HuH-7.5 (cell line): ENCODE results near the gene CDC25B.

Experiments
- DNase-seq: peaks from one replicate; pipeline ENCODE4 v3.0.0; 2011; ENCODE audit warnings: low spot score

Gene CDC25B

DNA sequence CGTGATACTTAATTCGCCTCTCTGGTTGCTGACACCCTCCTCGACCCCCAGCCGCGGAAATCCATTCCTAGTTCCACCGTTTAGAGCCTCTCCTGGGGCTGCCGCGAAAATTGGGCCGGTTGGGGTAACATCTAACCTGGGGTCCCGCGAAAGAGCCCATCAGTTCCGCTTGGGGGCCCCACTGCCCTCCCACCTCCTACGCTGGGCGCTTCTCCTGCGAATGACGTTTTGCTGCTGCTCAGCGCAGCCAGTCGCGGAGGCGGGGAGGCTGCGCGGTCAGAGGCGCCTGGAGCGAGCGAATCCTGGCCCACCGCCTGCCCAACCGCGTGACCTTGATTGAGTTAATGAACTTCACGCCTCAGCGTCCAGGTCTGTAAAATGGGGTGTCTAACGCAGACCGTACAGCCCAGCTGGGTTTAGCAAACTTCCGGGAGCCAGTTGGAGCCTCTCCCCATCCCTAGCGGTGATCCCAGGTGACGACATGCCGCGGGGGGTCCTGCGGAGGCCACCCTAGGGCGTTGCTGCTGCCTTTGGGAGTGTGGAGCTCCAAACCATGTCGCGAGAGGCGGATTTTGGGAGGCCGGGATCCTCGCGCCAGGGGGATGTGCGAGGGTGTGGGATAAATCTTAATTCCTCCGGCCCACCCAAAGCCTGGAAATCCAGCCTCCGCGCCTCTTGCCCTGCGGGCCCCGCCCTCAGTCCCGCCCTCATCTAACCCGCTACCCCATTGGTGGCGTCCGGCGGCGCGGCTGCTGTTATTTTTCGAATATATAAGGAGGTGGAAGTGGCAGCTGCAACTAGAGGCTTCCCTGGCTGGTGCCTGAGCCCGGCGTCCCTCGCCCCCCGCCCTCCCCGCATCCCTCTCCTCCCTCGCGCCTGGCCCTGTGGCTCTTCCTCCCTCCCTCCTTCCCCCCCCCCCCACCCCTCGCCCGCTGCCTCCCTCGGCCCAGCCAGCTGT, at the start of gene CDC25B:
TSS of gene CDC25B (plus strand) at position 800 of the 958 bp plus-strand sequence. CDS start 222 bp downstream, outside the sequence.
- peak; percentile 98 for DNase-seq

DNA sequence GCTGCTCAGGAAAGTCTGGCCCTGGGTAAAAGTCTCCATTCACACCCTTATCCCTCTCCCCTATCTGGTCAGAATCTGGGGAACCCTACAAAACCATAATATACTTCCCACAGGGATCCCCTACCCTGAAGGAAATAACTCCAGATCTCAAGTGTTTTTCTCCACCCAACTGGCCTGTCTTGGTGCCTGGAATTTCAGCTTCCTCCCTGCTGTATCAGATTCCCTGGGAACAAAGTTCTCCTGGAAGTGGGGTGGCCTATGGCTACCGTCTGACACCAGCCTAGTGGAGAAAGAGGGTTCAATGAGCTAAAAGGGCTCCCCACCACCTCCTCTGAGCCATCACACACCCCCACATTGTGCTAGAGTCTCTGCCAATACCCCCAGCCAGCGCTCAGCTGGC, 48.6 kb upstream of the CDC25B start:
- DNase-seq: no peak

DNA sequence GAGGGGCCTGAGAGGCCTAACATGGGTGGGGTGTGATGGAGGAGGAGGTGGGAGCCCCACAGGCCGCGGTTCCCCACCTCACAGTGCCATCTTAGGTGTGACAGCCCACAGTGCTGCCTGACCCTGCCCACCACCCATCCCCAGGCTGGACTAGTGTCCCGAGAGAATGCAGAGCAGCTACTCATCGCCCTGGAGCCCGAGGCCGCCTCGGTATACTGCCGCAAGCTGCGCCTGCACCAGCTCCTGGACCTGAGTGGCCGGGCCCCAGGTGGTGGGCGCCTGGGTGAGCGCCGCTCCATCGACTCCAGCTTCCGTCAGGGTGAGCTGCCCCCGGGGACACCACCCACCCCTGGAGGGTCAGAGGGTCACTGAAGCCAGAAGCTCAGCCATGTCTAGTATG, 48.0 kb upstream of the CDC25B start:
- no peak for DNase-seq

DNA sequence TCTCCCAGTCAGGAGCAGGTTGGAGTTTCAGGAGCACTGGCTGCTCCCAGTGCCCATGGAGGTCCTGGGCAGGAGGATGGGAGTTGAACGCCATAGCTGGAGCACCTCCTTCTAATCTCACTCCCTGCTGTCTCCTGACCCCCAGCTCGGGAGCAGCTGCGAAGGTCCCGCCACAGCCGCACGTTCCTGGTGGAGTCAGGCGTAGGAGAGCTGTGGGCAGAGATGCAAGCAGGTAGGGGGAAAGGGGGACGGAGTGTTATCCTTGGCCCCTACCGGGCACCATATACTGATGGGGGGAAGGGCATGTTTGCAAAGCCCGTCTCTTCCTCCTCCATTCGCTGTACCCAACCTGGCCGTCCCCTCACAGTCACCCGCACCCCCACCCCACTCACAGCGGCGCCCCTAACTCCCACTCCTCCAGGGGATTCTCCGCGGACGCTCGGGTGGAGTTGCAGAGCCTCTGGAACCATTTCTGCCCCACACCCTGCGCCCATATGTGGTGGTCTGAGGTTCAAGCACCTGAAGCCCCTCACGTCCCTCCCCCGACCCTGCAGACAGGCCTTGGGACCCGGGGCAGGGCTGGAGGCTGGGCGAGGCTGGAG, 46.9 kb upstream of the CDC25B start:
- DNase-seq: no peak

DNA sequence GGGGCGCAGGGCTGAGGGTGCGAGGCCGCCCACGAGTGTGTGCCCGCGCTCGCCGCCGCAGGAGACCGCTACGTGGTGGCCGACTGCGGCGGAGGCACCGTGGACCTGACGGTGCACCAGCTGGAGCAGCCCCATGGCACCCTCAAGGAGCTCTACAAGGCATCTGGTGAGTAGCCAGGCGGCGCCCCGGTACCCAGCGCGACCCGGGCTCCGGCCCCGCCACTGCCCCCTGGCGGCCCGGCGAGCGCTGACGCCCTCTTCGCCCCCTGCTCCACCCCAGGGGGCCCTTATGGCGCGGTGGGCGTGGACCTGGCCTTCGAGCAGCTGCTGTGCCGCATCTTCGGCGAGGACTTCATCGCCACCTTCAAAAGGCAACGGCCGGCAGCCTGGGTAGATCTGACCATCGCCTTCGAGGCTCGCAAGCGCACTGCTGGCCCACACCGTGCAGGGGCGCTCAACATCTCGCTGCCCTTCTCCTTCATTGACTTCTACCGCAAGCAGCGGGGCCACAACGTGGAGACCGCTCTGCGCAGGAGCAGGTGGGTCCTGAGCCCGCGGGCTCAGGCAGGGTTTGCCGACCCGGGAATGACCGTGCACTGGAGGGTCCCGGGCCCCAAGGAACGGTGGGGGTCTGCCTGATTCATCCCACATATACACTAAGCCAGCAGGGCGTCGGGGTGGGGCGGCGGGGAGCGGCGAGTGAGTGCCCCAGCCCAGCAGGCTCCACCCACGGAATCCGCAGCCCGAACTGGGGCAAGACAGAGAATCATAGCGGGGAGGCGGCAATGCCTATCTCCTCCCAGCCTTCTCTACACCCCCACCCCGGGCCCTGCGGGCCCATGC, 46.2 kb upstream of the CDC25B start:
- DNase-seq: peak; percentile 96

DNA sequence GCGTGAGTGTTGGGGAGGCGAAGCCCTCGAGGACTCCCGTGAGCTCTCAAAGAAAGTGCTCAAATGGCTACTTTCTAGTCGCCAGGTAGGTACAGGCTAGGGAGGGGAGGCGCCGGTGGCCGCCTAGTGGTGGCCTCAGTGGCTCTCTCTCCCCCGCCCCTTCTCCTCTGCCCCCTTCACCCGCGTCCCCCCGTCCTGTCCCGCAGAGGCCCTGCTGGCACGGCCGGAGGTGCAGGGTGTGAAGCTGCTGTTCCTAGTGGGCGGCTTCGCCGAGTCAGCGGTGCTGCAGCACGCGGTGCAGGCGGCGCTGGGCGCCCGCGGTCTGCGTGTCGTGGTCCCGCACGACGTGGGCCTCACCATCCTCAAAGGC, 44.8 kb upstream of the CDC25B start:
- no peak for DNase-seq

DNA sequence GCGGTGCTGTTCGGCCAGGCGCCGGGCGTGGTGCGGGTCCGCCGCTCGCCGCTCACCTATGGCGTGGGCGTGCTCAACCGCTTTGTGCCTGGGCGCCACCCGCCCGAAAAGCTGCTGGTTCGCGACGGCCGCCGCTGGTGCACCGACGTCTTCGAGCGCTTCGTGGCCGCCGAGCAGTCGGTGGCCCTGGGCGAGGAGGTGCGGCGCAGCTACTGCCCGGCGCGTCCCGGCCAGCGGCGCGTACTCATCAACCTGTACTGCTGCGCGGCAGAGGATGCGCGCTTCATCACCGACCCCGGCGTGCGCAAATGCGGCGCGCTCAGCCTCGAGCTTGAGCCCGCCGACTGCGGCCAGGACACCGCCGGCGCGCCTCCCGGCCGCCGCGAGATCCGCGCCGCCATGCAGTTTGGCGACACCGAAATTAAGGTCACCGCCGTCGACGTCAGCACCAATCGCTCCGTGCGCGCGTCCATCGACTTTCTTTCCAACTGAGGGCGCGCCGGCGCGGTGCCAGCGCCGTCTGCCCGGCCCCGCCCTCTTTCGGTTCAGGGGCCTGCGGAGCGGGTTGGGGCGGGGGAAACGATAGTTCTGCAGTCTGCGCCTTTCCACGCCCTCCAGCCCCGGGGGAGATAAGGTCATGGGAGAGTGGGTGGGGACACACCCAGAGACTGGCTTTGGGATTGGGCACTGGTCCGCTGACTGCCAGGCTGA, 44.3 kb upstream of the CDC25B start:
- DNase-seq: no peak

DNA sequence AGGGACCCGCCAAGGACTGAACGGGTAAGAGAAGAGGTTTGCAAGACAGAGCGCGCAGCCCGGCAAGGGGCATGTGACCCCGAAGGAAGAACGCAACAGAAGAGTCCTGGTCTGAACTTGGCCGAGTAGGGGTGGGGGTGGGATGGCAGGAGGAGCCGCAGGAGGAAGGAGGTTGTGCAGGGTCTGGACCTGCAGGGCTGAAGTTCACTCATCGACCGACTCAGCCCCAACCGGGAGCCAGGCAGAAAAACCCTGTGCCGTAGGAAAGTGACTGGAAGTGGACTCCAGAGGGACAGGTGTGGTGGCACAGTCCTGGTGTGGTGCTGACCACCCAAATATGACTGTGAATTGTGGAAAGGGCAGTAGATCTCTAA, 43.7 kb upstream of the CDC25B start:
- DNase-seq: no peak

DNA sequence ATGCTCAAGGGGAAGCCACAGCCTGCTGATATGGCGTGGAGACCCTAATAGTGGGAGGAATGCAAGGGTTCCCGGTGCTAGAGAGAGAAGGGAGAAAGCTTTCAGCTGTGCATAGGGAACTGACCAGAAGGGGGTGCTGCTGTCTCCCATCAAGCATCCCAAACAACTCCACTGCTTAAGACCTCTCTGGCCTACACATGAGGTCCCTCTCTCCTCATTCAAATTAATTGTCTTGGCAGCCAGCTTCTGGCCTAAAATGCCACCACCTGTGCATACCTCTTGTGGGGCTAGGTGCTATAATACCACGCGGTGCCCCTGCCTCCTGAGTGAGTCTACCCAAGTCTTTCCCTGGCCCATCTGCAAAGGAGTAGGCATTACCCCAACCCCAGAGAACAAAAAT, 43.0 kb upstream of the CDC25B start:
- peak; percentile 97 for DNase-seq

DNA sequence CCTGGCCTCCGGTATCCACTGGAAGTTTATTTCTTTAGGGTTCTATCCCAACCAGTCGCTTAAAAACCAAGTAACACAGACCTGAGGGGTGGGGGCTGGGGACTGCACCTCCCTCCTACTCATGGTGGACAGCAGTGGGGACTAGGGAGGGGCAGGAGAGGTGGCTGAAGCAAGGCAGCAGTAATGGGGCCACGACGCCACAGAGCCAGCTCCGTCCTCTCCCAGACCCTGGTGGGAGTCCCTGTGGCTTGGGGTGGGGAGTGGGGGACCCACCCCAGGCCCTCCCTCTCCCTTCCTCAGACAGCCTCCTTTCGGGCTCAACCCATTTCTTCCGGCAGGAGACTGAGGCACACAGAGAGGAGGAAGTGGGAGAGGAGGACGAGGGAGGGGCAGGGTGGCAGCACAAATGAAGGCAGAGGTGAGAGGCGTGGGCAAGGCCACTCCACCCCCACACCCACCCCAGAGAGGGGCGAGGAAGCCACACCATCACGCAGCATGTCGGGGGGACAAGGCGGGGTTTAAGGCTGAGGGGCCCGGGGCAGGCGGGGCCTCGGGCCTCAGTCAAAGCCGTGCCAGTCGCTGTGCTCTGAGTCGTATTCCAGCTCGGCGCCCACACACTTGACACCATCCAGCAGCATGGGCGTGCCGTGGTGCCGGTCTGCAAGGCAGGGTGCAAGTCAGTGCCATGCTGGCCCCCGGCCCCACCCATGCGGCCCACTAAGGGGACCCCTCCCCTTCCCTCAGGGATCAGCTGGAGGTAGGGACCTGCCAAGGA, 42.4 kb upstream of the CDC25B start:
- no peak for DNase-seq

DNA sequence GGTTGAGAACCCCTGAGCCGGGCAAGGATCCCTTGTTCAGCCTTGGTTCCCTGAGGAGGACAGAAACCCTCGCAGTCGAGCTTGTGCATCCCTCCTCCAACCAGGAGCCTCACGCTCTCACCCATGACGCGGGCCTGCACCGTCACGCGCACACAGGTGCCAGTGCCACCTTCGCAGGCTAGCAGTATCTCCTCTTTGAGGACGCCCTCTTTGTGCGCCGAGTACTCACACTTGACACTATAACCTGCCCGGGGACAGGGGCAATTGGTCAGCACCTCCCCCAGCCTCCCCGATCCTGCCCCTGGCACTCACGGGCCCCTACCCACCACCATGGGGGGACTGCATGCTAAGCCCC, 41.9 kb upstream of the CDC25B start:
- DNase-seq: no peak

DNA sequence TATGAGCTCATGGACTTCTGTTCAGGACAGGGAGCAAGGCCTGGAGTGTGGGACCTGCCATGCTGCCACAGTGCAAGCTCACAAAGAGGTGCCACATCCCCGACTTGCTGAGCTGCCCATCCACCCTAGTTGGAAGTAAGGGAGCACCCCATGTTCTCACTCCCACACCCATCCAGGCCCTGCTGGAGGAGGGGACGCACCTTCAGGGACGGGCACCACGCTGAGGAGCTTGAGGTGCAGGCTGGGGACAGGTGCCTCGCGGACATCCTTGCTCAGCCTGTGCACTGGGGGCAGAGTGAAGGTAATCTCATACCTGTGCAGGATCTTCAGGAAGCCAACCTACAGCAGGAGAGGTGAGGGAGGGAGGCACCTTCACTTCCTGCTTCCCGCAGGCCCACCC, 40.8 kb upstream of the CDC25B start:
- no peak for DNase-seq

DNA sequence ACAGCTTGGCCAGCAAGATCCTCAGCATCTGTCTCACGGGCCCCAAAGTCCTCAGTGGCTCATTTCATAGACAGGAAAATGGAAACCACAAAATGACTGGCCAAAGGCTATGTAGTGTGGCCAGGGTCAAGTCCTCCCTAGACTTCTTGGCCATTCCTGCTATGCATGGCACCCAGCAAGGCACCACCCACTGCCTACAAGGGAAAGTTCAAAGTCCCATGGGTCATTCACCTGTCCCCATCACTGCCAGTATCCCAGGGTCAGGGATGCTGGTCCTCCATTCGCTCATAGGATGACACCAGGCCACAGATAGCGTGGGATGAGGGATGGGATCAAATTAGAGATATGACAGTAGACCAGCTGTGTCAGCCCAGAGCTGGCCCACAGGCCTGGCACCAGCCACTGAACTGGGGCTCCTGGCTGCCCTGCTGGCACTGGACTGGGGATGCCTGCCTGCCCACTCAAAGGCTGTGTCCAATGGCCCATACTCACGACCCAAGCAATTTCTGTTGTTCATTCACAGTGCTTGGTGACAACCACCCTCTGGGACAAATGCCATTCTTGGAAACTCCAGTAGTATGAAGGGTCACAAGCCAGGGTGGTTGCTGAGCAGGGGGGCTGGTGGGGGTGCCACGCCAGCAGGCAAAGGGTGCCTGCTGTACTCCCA, 40.2 kb upstream of the CDC25B start:
- DNase-seq: no peak

DNA sequence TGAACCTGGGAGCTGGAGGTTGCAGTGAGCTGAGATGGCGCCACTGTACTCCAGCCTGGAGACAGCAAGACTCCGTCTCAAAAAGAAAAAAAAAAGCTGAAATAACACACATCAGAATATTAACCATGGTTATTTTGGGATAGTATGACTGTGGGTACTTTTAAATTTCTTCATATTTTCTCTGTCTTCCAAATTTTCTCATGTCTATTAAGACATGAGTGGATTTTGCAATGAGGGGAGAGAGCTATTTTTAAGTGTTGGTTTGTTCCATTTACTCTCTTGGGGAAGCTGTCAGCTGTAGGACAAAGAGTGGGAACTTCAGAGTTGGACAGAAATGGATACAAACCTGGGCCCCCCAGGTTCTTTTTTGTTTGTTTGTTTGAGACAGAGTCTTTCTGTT, 38.8 kb upstream of the CDC25B start:
- no peak for DNase-seq

DNA sequence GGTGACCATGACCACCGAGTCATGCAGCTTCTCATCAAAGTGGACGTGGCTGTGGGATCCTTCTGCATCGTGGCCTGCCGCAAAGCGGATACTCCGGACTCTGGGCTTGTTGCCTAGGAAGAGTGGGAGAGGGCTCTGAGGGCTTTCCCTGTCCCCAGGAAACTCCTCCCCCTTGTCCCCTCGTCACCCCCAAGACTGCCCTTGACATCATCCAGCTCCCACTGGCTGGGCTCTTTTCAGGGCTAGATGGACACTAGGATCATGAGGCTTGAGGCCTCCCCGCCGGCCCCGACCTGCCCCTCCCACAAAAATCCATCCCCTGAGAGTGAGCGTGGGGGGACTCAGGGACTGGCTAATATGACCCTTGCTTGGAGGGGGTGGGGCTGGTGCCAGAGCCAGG, 37.5 kb upstream of the CDC25B start:
- DNase-seq: no peak

DNA sequence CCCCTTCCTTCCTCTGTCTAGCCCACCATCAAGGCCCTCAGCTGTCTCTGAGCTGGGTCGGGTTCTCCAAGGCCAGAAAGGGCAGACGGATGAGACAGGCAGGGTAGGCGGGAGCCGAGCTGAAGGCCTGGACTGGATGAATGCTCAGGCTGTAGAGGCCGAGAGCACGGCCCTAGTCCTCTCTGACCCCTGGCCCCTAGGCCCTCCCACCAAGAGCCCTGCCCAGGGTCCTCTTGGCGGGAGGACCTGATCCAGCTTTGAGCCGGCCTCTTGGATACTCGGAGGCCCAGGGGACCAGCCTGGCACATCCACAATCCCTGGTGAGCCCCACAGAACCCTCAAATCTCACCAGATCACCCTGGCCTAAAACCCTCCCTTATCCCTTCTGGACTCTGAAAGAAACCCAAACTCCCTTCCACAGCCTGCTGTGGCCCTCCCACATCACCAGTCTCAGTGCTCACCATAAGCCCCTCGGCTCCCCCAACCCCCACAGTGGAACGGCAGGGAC, 36.7 kb upstream of the CDC25B start:
- DNase-seq: no peak

DNA sequence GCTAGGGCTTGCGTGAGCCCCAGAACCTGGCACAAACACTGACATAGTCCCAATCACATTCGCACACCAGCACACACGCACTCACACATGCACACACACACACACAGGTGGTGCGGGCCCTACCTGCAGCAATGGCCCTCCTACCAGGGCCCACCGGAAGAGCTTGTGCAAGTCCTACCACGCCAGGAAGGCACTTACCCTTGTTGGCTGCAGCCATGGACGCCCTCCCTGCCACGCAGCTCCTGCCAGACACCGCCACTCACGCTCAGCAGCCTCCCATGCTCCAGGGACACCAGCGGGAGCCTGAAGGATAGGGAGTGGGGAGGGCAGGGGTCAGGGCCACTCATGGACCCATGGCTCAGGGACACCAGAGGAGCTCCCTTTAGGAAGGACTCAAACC, 36.2 kb upstream of the CDC25B start:
- no peak for DNase-seq

DNA sequence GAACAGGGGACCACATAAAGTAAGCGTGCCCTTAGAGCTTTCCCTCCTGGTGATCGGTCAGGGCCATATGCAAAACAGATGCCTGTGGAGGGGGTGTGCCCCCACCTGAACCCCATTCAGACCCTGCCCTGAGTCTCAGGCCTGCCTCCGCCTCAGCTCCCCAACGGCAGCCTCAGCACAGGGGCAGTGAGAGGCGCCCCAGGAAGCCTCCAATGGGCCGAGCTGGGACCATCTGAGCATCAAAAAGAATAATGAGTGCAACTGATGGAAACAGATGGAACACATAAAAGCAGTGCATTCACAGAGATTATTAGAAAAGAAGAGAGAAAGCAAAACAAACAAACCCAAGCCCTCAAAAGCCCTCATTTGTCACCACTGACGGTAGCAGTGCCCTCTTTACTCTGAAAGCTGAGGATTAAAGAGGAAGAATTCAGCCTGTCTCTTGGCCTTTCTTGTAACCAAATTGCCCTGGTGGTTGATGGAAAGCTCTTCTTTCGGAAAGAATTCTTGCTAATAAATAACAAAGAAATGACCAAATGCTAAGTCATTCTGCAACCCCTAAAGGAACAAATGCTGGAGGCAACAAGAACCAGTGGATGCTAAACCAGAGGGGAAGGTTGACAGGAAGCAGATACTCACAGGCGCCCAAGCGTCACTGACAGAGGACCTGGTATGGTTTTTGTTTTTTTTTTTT, 35.3 kb upstream of the CDC25B start:
- no peak for DNase-seq

DNA sequence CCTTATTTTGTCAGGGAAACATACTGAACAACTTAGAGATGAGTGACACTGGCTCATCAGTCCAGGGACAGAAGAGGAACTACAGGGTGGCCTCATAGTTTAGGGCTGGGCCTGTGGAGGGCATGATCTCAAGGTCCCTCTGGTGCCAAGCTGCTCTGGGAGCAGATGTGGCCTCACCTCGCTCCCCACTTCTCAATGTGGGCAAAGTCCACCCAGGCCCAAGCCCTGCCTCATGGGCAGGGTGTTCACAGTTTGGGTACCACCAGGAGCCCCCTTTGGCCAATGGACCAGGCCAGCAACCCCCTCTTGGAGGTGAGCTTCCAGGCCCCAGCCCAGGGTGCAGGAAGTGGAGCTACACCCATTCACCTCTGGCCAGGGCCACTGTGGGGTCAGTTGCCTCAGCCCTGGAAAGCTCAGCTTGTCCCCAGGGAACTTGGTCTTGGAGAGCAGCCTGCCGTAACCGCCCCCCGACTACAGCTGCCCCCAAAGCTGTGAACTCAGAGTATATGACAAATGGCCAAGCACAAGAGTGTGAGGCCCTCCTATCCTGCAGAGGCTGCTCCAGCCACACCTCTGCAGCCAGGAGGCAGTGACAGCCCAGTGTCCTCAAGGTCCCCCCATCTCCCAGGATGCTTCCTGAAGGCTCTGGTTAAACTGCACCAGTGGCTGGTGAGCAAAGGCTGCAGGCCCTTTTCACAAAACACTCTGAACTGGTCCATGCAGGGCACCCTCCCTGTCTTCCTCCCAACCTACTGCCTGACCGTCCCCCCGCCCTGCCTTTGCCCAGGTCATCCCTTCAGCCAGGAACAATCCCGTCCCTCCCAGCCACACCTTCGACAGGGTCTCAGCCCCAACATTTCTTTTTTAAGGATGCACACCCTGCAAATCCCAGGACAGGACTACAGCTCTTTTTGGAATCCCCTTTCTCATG, 32.2 kb upstream of the CDC25B start:
- no peak for DNase-seq
